ENCODE measurements around the gene RASL10B. TPM values are rescaled to one million over a fixed set of nuclear protein-coding genes. Genes with fewer than 3 reads are reported as not detected.
"Not testable (repeated sequence)": the region's sequence is repeated elsewhere in the genome, so short reads cannot be mapped to it uniquely, and the experiment has no call there.

RASL10B gene
- total RNA-seq (2014; rRNA removed; shearing (Covaris generic)), result 0.16 and 0.22 TPM in 2 replicates

- Histone ChIP-seq H3K27ac (no peak within 1 kb of the TSS), H3K9me3 (replicated peaks) (no peaks in the 10 kb centered on the region), H3K4me3 (peak within 1 kb of the TSS; percentile 37), H3K27me3 (replicated peaks) (no peaks in the 10 kb centered on the region; the same call in none of the 2 replicates), H3K4me1 (replicated peaks) (peaks cover 13% of the 10 kb centered on the region), H3K36me3 (peaks cover 16% of the 10 kb centered on the region)
- DNase-seq (ENCODE audit: low read depth in 1 of 2, low spot score in 2 of 2), result no peak
Observed at GRCh38 chr17:35731239-35731916, at the start of gene RASL10B. Gene RASL10B, plus strand, starts transcription at chr17:35731639. Its CDS starts 3,546 bp downstream, at chr17:35735185.

GRCh38 chr17:35683591-35683990 is 47.8 kb upstream of the RASL10B start:
- DNase-seq (ENCODE audit: low read depth in 1 of 2, low spot score in 2 of 2), result no peak
- Histone ChIP-seq H3K9me3 (replicated peaks) (no peaks in the 10 kb centered on the region), H3K27ac (peak overlapping the region; percentile 48), H3K27me3 (replicated peaks) (no peaks in the 10 kb centered on the region), H3K4me3 (no peak overlapping the region), H3K36me3 (peaks cover 90% of the 10 kb centered on the region), H3K4me1 (replicated peaks) (peaks cover 23% of the 10 kb centered on the region)

- H3K9me3 ChIP-seq (replicated peaks), result no peaks in the 10 kb centered on the region
- no peak overlapping the region for H3K4me3 ChIP-seq
- peak overlapping the region; percentile 48 for H3K27ac ChIP-seq
- peaks cover 23% of the 10 kb centered on the region for H3K4me1 ChIP-seq (replicated peaks)
- DNase-seq (ENCODE audit: low read depth in 1 of 2, low spot score in 2 of 2), result peak in 1 of 2 experiments; percentile 24
- H3K27me3 ChIP-seq (replicated peaks), result no peaks in the 10 kb centered on the region
- peaks cover 91% of the 10 kb centered on the region for H3K36me3 ChIP-seq
Observed at GRCh38 chr17:35684055-35684802, 47.2 kb upstream of the RASL10B start.

- DNase-seq (ENCODE audit: low read depth in 1 of 2, low spot score in 2 of 2), result peak in 1 of 2 experiments; percentile 39
- H3K27ac ChIP-seq, result no peak overlapping the region
- H3K27me3 ChIP-seq (replicated peaks), result no peaks in the 10 kb centered on the region
- H3K4me3 ChIP-seq, result no peak overlapping the region
- peaks cover 4% of the 10 kb centered on the region for H3K4me1 ChIP-seq (replicated peaks)
- no peaks in the 10 kb centered on the region for H3K9me3 ChIP-seq (replicated peaks)
- peaks cover 93% of the 10 kb centered on the region for H3K36me3 ChIP-seq
Observed at GRCh38 chr17:35692512-35693210, 38.8 kb upstream of the RASL10B start.

GRCh38 chr17:35693662-35694061 is 37.8 kb upstream of the RASL10B start:
- no peaks in the 10 kb centered on the region for H3K9me3 ChIP-seq (replicated peaks)
- H3K36me3 ChIP-seq, result peaks cover 93% of the 10 kb centered on the region
- peaks cover 4% of the 10 kb centered on the region for H3K4me1 ChIP-seq (replicated peaks)
- H3K27me3 ChIP-seq (replicated peaks), result no peaks in the 10 kb centered on the region
- H3K4me3 ChIP-seq, result no peak overlapping the region
- H3K27ac ChIP-seq, result no peak overlapping the region
- no peak for DNase-seq (ENCODE audit: low read depth in 1 of 2, low spot score in 2 of 2)

GRCh38 chr17:35694906-35695305 is 36.5 kb upstream of the RASL10B start:
- Histone ChIP-seq H3K27me3 (replicated peaks) (no peaks in the 10 kb centered on the region), H3K4me1 (replicated peaks) (peaks cover 4% of the 10 kb centered on the region), H3K9me3 (replicated peaks) (no peaks in the 10 kb centered on the region), H3K27ac (no peak overlapping the region), H3K4me3 (no peak overlapping the region), H3K36me3 (peaks cover 93% of the 10 kb centered on the region)
- DNase-seq (ENCODE audit: low read depth in 1 of 2, low spot score in 2 of 2), result no peak

GRCh38 chr17:35695613-35696012 is 35.8 kb upstream of the RASL10B start:
- peaks cover 4% of the 10 kb centered on the region for H3K4me1 ChIP-seq (replicated peaks)
- H3K4me3 ChIP-seq, result no peak overlapping the region
- peaks cover 93% of the 10 kb centered on the region for H3K36me3 ChIP-seq

GRCh38 chr17:35698800-35699199 is 32.6 kb upstream of the RASL10B start:
- no peak overlapping the region for H3K27ac ChIP-seq

More at GRCh38 chr17:35695613-35696012, 35.8 kb upstream of the RASL10B start:
- no peak for DNase-seq (ENCODE audit: low read depth in 1 of 2, low spot score in 2 of 2)
- no peaks in the 10 kb centered on the region for H3K9me3 ChIP-seq (replicated peaks)
- no peak overlapping the region for H3K27ac ChIP-seq
- H3K27me3 ChIP-seq (replicated peaks), result no peaks in the 10 kb centered on the region

GRCh38 chr17:35700150-35700549 is 31.3 kb upstream of the RASL10B start:
- no peak for DNase-seq (ENCODE audit: low read depth in 1 of 2, low spot score in 2 of 2)
- Histone ChIP-seq H3K9me3 (replicated peaks) (no peaks in the 10 kb centered on the region), H3K27me3 (replicated peaks) (no peaks in the 10 kb centered on the region), H3K4me1 (replicated peaks) (no peaks in the 10 kb centered on the region), H3K27ac (no peak overlapping the region), H3K4me3 (no peak overlapping the region), H3K36me3 (peaks cover 85% of the 10 kb centered on the region)

More at GRCh38 chr17:35698800-35699199, 32.6 kb upstream of the RASL10B start:
- Histone ChIP-seq H3K36me3 (peaks cover 92% of the 10 kb centered on the region), H3K4me3 (no peak overlapping the region), H3K4me1 (replicated peaks) (no peaks in the 10 kb centered on the region), H3K27me3 (replicated peaks) (no peaks in the 10 kb centered on the region), H3K9me3 (replicated peaks) (no peaks in the 10 kb centered on the region)
- no peak for DNase-seq (ENCODE audit: low read depth in 1 of 2, low spot score in 2 of 2)

GRCh38 chr17:35701491-35701890 is 29.9 kb upstream of the RASL10B start:
- Histone ChIP-seq H3K27ac (no peak overlapping the region), H3K9me3 (replicated peaks) (no peaks in the 10 kb centered on the region), H3K4me3 (no peak overlapping the region), H3K36me3 (peaks cover 75% of the 10 kb centered on the region), H3K27me3 (replicated peaks) (no peaks in the 10 kb centered on the region), H3K4me1 (replicated peaks) (no peaks in the 10 kb centered on the region)
- DNase-seq (ENCODE audit: low read depth in 1 of 2, low spot score in 2 of 2), result no peak

GRCh38 chr17:35703308-35703707 is 28.1 kb upstream of the RASL10B start:
- peaks cover 70% of the 10 kb centered on the region for H3K36me3 ChIP-seq
- not testable (repeated sequence) for H3K9me3 ChIP-seq (replicated peaks); H3K4me3 ChIP-seq; H3K27me3 ChIP-seq (replicated peaks); H3K4me1 ChIP-seq (replicated peaks); H3K27ac ChIP-seq; DNase-seq (ENCODE audit: low read depth in 1 of 2, low spot score in 2 of 2)

GRCh38 chr17:35705230-35705629 is 26.2 kb upstream of the RASL10B start:
- Histone ChIP-seq H3K4me3 (no peak overlapping the region), H3K9me3 (replicated peaks) (no peaks in the 10 kb centered on the region), H3K27ac (no peak overlapping the region), H3K36me3 (peaks cover 70% of the 10 kb centered on the region), H3K4me1 (replicated peaks) (no peaks in the 10 kb centered on the region), H3K27me3 (replicated peaks) (no peaks in the 10 kb centered on the region)
- no peak for DNase-seq (ENCODE audit: low read depth in 1 of 2, low spot score in 2 of 2)

- DNase-seq (ENCODE audit: low read depth in 1 of 2, low spot score in 2 of 2), result no peak
- no peak overlapping the region for H3K27ac ChIP-seq
Observed at GRCh38 chr17:35705705-35706104, 25.7 kb upstream of the RASL10B start.

GRCh38 chr17:35708149-35708548 is 23.3 kb upstream of the RASL10B start:
- H3K9me3 ChIP-seq (replicated peaks), result no peaks in the 10 kb centered on the region
- no peak for DNase-seq (ENCODE audit: low read depth in 1 of 2, low spot score in 2 of 2)
- no peak overlapping the region for H3K4me3 ChIP-seq
- no peak overlapping the region for H3K27ac ChIP-seq
- no peaks in the 10 kb centered on the region for H3K4me1 ChIP-seq (replicated peaks)
- no peaks in the 10 kb centered on the region for H3K27me3 ChIP-seq (replicated peaks)
- peaks cover 69% of the 10 kb centered on the region for H3K36me3 ChIP-seq

More at GRCh38 chr17:35705705-35706104, 25.7 kb upstream of the RASL10B start:
- H3K4me1 ChIP-seq (replicated peaks), result no peaks in the 10 kb centered on the region
- no peaks in the 10 kb centered on the region for H3K9me3 ChIP-seq (replicated peaks)
- no peak overlapping the region for H3K4me3 ChIP-seq
- H3K36me3 ChIP-seq, result peaks cover 70% of the 10 kb centered on the region
- no peaks in the 10 kb centered on the region for H3K27me3 ChIP-seq (replicated peaks)
